Measurements from ENCODE around the gene P4HA1.
"Not testable (repeated sequence)": the region's sequence is repeated elsewhere in the genome, so short reads cannot be mapped to it uniquely, and the experiment has no call there.

Gene P4HA1

DNA sequence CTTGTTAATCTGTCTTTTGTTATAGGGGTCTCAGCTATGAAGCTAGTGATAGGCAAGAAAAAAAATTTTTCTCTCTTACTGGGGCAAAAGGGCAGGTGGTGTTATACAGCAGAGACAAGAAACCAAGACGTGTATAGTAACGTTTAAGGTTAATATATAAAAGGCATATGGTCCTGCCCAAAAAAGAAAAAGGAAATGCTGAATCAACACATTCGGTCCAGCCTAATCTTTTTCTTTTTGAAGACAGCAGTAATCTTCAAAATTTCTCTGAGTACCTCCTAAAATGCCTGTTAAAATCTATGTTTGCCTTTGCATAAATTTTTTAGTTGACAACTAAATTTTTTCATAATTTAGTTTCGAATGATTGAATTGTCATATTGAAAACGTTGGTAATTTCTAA is 54.5 kb downstream of the P4HA1 start:
- no peak for DNase-seq (ENCODE audit: low spot score)

- no peak for DNase-seq (ENCODE audit: low spot score)
Measured at GRCh38 chr10:73039635-73040034, 57.0 kb downstream of the P4HA1 start.

- DNase-seq (ENCODE audit: low spot score): not testable (repeated sequence)
Measured at GRCh38 chr10:73036285-73036684, 60.4 kb downstream of the P4HA1 start.

- peak; percentile 9 for DNase-seq (ENCODE audit: low spot score)
Measured at GRCh38 chr10:73032536-73032935, 64.1 kb downstream of the P4HA1 start.

DNA sequence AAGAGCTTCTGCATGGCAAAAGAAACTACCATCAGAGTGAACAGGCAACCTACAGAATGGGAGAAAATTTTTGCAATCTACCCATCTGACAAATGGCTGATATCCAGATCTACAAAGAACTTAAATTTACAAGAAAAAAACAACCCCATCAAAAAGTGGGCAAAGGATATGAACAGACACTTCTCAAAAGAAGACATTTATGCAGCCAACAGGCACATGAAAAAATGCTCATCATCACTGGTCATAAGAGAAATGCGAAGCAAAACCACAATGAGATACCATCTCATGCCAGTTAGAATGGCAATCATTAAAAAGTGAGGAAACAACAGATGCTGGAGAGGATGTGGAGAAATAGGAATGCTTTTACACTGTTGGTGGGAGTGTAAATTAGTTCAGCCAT is 70.0 kb downstream of the P4HA1 start:
- not testable (repeated sequence) for DNase-seq (ENCODE audit: low spot score)

DNA sequence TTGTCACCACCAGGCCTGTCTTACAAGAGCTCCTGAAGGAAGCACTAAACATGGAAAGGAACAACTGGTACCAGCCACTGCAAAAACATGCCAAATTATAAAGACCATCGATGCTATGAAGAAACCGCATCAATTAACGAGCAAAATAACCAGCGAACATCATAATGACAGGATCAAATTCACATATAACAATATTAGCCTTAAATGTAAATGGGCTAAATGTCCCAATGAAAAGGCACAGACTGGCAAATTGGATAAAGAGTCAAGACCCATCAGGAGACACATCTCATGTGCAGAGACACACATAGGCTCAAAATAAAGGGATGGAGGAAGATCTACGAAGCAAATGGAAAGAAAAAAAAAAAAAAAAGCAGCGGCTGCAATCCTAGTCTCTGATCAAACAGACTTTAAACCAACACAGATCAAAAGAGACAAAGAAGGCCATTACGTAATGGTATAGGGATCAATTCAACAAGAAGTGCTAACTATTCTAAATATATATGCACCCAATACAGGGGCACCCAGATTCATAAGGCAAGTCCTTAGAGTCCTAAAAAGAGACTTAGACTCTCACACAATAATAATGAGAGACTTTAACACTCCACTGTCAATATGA is 73.1 kb downstream of the P4HA1 start:
- DNase-seq (ENCODE audit: low spot score): not testable (repeated sequence)

- DNase-seq (ENCODE audit: low spot score): not testable (repeated sequence)
Measured at GRCh38 chr10:73022961-73023360, 73.7 kb downstream of the P4HA1 start.

DNA sequence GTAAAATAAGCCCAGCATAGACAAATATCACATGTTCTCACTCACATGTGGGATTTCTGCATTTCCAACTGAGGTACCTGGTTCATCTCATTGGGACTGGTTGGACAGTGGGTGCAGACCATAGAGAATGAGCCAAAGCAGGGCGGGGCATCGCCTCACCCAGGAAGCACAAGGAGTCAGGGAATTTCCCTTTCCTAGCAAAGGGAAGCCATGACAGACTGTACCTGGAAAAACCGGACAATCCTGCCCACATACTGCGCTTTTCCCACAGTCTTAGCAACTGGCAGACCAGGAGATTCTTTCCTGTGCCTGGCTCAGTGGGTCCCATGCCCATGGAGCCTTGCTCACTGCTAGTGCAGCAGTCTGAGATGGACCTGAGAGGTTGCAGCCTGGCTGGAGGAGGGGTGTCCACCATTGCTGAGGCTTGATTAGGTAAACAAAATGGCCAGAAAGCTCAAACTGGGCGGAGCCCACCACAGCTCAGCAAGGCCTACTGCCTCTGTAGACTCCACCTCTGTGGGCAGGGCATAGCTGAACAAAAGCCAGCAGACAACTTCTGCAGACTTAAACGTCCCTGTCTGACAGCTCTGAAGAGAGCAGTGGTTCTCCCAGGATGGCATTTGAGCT is 75.0 kb downstream of the P4HA1 start:
- not testable (repeated sequence) for DNase-seq (ENCODE audit: low spot score)

- no peak for DNase-seq (ENCODE audit: low spot score)
Measured at GRCh38 chr10:73021050-73021449, 75.6 kb downstream of the P4HA1 start.

DNA sequence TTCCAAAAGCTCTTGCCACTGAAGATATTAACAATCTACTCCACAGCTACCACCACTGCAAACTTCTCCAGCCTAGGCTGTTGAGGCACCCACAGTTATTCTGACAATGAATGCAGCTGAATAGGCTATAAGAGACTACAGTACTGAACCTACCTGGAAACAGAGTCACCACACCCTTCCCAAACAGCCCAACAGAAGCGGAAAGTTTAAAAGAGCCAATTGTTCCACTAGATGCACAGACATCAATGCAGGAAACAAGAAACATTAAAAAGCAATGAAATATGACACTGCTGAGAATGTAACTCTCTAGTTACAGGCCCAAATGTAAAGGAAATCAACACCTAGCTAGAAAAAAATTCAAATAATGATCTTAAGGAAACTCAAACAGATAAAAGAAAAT is 77.6 kb downstream of the P4HA1 start:
- no peak for DNase-seq (ENCODE audit: low spot score)

- no peak for DNase-seq (ENCODE audit: low spot score)
Measured at GRCh38 chr10:73018632-73019031, 78.0 kb downstream of the P4HA1 start.

GRCh38 chr10:73017955-73018480 is 78.6 kb downstream of the P4HA1 start:
- DNase-seq (ENCODE audit: low spot score): no peak

DNA sequence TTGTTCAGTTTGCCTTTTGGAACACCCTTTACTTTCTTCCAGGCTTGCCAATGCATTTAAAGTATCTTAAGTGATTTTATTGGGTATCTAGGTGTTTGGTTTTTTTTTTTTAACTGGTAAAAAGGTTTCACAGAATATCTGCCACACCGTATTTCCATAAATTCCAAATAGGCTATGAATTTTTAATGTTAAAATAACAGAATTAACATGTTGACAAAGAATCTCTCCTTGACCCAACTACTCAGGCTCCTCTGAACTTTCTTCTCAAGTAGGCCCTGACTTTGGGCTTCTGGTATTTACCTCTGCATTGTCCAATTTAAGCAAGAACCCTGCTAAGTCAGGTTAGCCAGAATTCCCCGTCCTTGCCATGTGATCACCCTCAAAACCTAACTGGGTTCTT is 80.9 kb downstream of the P4HA1 start:
- no peak for DNase-seq (ENCODE audit: low spot score)

DNA sequence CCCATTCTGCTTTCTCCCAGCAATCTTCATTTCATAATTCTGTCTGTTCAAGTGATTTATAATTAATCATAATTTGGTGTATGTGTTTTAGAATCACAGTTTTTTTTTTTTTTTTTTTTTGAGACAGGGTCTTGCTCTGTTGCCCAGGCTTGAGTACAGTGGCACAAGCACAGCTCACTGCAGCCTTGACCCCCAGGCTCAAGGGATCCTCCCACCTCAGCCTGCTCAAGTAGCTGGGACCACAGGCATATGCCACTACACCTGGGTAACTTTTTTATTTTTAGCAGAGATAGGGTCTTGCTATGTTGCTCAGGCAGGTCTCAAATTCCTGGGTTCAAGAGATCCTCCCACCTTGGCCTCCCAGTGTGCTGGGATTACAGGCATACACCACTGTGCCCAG is 92.8 kb downstream of the P4HA1 start:
- DNase-seq (ENCODE audit: low spot score): no peak

- no peak for DNase-seq (ENCODE audit: low spot score)
Measured at GRCh38 chr10:73000973-73001372, 95.7 kb downstream of the P4HA1 start.

GRCh38 chr10:72997099-72997498 is 99.6 kb downstream of the P4HA1 start:
- no peak for DNase-seq (ENCODE audit: low spot score)

- not testable (repeated sequence) for DNase-seq (ENCODE audit: low spot score)
Measured at GRCh38 chr10:72995459-72995858, 101.2 kb downstream of the P4HA1 start.

GRCh38 chr10:72989771-72990170 is 106.9 kb downstream of the P4HA1 start:
- DNase-seq (ENCODE audit: low spot score): not testable (repeated sequence)

DNA sequence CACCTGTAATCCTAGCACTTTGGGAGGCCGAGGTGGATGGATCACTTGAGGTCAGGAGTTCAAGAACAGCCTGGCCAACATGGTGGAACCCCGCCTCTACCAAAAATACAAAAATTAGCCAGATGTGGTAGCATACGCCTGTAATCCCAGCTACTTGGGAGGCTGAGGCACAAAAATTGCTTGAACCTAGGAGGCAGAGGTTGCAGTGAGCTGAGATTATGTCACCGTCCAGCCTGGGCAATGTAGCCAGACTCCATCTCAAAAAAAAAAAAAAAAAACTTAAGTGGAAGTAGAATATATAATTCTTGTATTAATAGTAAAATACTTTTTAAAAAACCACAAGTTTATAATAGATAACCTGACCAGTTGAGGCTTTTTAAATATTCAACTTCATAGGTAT is 112.0 kb downstream of the P4HA1 start:
- not testable (repeated sequence) for DNase-seq (ENCODE audit: low spot score)

DNA sequence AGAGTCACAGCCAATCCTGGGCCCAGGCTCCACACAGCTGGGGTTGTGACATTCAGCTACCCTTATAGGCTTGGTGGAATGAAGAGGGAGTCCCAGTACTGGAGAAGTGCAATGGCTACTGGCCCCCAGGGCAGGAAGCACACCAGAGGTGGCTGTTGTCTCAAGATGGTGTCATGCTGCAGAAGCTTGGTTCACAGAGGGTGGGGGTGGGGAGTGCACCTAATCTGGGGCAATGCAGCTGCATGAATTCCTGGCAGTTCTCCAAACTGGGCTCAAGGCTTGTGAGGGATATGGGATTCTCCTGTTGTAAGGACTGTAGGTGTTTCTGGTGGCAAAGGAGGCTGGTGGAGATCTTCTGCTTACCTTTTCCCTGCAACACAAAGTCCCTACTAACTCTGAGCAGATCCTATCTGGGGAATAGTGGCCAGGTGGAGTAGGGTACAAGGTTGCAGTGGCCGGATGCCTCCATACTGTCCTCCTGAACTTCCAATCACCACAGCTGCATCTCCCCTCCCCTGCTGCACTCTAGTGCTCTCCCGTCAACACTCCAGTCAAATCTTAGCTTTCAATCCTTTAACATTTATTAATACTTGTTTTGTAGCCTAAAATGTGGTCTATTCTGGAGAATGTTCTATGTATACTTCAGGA is 114.7 kb downstream of the P4HA1 start:
- DNase-seq (ENCODE audit: low spot score): no peak

DNA sequence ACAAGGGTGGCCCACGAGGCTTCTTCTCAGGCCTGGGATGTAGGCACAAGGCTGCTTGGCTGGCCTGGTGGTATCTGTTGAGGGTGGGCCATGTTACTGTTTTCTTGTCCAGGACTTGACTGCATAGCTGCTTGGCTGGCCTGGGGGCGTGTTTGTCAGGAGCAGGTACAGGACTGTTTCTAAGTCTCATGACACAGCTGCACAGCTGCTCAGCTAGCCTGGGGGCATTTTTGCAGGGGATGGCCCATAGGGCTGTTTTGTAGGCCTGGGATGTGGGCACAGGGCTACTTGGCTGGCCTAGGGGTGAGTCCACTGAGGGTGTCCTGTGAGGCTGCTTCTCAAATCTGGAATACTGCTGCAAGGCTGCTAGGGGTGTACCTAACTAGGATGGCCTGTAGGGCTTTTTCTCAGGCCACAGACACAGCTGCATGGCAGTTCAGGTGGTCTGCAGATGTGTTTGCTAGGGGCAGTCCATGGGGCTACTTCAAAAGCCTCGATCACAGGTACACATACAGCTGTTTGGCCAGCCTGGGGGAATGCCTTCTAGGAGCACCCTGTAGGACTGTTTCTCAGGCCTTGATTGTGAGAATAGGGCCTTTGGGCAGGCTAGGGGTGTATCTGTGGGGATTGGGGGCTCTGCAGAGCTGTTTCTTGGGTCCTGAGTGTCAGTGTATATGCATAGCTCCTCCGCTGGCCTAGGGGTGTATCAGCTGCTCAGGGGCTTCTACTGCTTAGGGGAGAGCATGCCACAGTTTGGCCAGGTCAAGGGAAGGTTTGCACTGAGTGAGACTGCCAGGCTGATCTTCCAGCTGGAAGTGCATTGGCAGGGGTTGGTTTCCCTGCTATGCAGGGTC is 115.4 kb downstream of the P4HA1 start:
- DNase-seq (ENCODE audit: low spot score): no peak

DNA sequence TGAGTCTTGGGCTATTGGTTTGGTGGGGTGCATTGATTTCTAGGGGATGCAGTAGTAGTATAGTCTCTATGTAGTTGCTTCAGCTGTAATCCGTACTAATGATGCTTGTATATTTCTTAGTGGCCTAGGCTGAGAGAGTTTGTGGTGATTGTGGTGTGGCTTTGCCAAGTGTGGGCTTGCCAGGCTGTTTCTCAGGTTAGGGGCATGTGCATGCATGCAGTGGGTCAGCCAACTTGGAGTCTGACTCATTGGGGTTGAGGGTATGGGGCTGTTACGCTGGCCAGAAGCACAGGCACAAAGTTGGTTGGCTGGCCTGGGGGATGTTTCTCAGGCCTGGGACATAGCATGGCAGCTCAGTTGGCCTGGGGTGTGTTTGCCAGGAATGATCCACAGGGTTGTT is 116.3 kb downstream of the P4HA1 start:
- no peak for DNase-seq (ENCODE audit: low spot score)

Data from globus pallidus (tissue), 1 donor.